HG02571 (cell line): Measurements from ENCODE around the gene ANGEL1.

Experiments
- ATAC-seq: cut with Tn5 transposase; IDR thresholded peaks from one replicate; pipeline ENCODE4 v1.9.1; 2021; ENCODE audit warnings: mild to moderate bottlenecking, moderate library complexity; ENCODE audit not compliant: unreplicated experiment

Gene ANGEL1

GRCh38 chr14:76812422-76813383, at the start of gene ANGEL1:
TSS of gene ANGEL1 (minus strand) at chr14:76812882. CDS start at chr14:76812827, 55 bp downstream.
- ATAC-seq = peak; percentile 84

DNA sequence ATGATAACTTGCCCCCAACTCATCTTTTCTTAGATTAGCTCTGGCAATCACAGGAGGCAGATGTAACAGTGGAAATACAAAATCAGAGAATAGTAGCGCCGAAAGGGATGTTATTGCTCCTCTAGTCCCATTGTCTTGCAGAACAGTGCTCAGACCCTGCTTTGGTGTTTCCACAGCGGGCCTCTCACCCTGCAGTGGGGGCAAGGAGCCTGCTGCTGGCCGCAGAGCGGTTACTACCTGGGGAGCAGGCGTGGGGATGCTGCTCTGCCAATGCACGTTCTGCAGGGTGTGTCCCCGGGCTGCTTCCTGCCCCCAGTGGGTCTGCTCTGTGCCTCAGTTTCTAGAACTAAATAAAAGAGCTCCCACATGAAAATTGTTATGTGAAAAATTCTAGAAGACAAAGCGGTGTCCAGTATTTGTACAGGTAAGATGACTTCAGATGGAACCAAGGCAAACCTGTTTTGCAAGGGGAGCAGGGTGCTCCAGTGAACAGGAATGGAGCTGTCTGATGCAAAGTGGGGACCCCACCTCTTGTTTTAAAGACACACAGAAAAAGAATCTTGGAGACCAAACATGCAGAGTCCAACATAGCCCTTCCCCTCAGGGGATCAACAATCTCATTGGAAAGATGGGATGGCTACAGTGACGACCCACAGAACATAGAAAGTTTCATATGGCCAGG, 49.0 kb upstream of the ANGEL1 start:
- ATAC-seq = no peak

GRCh38 chr14:76856769-76857168, 44.1 kb upstream of the ANGEL1 start:
- no peak for ATAC-seq

DNA sequence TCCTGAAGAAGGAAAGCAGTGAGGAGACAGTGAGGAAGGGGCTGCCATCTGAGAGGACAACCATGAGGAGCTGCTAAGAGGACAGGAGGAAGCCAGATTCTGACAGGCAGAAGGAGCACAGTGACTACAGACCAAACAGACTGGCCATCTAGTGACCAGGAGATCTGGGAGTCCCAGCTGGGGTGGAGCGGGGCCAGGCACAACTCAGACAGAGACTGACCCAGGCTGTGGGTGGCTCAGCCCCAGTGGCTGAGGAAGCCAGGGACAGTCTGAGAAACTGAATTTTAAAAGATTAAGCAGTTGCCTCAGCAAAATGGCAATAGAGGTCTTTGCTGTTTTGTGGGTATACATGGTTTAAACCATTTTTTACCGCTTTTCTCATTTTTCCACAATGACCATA, 42.4 kb upstream of the ANGEL1 start:
- no peak for ATAC-seq

DNA sequence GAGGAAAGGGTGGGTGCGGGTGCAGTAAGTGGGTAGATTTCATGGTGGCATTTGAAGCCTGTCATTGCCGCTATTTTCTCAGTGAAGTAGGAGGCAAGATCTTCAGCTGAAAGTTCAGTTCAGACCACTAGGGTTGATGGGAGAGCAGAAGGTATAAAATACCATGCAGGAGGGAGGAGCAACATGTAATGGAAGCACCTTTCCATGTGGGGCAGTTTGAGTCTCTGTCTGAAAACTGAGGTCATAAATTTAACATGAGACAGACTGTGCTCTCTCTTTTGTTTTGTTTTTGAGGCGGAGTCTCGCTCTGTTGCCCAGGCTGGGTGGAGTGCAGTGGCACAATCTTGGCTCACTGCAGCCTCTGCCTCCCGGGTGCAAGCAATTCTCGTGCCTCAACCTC, 36.2 kb upstream of the ANGEL1 start:
- no peak for ATAC-seq

DNA sequence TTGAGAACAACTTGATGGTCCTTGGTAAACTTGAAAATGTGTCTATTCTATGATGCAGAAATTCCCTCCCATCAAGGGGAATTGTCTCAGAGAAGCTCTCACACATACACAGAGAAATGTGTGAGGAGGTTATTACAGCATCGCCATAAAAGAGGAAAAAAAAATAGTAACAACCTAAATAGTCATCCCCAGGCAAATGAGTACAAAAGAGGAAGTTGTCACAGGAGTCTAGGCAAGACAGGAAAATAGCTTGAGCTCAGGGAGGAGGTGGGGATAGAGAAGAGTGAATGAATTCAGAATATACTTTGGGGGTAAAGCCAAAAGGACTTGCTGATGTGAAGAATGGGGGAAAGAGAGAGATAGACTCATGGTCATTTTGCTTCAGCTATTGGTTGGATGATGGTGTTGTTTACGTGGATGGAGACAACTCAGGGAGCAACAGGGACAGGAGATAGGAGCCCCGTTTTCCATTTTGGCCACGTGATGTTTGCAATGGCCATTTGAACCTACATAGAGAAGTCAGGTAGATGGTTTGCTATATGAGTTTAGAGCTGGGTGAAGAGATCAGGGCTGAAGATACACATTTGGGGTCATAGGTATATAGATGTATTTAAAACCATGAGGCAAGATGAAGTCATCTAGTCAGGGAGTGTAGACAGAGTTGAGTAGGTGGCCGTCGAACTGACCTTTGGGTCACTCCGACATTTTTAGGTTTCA, 33.8 kb upstream of the ANGEL1 start:
- no peak for ATAC-seq

DNA sequence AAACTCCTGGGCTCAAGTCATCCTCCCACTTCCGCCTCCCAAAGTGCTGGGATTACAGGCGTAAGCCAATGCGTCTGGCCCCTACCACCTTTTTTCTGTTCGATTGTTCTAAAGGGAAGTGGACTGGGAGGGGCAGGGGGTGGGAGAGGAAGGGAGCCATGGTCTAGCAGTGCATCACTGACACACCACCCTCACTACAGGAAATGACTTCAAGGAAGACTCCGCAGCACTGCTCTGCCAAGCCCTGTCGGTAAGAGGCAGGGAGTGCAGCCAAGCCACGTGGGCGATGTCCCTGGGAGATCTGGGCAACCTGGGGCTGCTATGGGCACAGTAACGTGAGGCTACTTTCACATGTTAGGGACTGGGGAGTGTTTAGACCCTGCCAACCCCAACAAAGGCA, 31.5 kb upstream of the ANGEL1 start:
- ATAC-seq = no peak

DNA sequence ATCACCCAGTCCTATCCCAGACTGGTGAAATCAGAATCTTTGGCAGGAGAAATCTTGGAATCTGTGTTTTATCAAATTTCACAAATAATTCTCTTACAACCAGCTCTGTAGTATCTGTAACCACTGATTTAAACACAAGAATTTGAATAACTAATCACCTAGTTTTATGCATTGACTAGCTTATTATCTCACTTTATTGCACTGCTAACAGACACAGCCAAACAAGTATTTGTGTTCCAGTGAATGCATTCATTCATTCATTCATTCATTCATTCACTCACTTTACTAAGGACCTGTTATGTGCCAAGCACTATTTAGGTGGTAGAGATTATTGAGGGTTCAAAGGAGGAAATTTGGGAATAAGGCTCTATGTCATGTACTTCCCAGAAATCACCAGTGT, 29.7 kb upstream of the ANGEL1 start:
- ATAC-seq = no peak

DNA sequence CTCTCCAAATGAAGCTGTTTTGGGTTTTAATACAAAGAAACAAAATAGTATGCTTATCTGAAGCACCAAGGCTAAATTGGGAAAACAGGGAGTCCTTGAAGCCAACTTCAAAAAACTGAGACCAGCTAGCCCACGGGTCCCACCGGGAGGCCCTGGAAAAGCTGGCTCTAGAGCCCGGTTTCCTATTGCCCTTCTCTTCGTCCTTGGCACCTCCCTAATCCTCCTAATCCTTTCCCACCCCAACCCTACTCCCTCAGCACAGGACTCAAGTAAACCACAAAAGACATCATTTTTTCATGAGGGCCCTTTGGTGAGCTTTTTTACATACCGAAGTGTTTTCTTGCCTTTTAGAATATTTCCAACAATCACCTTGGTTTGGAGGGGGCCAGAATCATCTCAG, 24.8 kb upstream of the ANGEL1 start:
- no peak for ATAC-seq

GRCh38 chr14:76836029-76836630, 23.4 kb upstream of the ANGEL1 start:
- ATAC-seq = no peak

DNA sequence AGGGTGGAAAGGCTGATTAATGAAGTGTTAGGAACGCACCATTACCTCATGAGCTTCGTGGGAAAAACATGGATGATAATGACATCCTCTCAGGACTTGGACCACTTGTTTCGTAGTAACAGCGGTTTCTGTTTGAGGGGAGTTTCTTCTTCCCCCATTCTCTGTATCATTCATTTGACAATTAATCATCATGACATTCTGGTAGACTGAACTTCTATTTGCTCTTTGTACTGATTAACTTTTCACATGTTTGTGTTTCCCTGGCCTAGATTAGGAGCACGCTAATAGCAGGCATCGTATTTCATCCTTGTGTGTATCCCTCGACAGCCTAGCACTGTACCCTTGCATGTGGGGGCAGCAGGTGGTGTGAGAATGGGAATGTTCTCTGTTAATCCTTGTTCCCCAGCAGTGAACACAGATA, 21.6 kb upstream of the ANGEL1 start:
- ATAC-seq = no peak

- no peak for ATAC-seq
These were observed 20.3 kb upstream of the ANGEL1 start for GRCh38 chr14:76833011-76833410.

DNA sequence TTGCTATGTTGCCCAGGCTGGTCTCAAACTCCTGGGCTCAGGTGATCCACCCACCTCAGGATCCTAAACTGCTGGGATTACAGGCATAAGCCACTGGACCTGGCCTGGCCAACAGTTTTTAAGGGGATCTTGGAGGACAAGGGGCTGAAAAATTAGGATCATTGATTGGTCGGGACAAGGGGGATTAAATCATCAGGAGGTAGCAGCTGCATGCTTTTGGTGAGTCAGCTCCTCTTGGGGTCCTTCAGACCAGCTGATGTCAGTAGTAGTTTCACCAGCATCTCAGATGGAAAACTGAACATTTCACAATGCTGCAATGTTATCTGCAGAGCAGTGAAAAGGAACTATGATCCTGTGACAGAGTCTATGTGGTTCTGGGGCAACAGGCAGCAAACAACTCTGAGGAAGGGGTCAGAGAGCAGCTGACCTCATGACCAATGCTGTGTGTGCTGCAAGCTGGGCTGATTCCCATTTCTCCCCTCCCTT, 19.9 kb upstream of the ANGEL1 start:
- ATAC-seq = no peak

GRCh38 chr14:76830556-76830955, 17.9 kb upstream of the ANGEL1 start:
- ATAC-seq = no peak

DNA sequence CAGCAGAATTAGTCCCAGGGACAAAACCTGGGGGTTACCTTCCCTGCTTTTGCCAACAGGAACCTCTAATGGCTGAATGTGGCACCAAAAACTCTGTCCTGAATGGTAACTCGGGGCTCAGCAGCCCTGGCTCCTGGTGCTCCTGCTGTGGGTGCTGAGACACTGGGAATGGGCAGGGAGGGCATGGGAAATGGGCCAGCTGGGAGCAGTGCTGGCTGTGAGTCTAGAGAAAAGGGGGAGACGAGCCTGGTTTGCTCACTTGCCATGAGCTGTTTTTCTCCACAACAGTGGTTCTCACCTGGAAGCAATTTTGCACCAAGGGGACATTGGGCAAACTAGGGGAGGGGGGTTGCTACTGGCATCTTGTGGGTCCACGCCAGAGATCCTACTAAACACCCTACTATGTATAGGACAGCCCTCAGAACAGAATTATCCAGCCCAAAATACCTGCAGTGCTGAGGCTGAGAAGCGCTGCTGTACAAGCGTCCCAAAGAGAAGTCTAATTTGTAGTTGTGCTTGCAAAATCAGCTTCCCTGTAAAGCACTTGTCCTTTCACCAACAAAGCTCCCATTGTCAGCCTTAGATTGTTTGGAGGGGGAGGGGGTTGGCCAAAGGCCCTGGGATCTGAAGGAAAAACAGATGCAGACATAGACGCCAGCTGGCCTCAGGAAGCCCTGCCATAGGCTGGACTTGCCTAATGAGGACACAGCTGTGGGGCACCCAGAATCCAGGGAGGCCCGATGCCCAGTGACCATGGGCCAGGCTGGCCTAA, 17.2 kb upstream of the ANGEL1 start:
- ATAC-seq = no peak

DNA sequence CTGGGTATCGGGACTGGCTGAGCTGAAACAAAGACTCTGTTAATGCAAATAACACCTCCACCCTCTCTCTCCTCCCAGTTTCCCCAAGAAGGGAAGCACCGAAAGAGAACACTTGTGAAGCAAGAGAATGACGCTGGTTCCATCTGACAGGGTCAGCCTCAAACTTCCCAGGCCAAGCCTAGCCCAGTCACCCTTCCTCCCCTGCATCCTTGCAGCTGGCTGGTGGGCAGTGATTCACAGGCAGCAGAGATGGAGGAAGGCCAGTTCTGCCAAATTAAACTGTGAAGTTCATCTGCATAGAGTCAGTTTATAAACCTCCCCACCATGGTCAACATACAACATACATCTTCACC, 16.3 kb upstream of the ANGEL1 start:
- no peak for ATAC-seq

- ATAC-seq = no peak
These were observed 15.8 kb upstream of the ANGEL1 start for GRCh38 chr14:76828339-76829012.

GRCh38 chr14:76827696-76828296, 15.1 kb upstream of the ANGEL1 start:
- ATAC-seq = no peak

DNA sequence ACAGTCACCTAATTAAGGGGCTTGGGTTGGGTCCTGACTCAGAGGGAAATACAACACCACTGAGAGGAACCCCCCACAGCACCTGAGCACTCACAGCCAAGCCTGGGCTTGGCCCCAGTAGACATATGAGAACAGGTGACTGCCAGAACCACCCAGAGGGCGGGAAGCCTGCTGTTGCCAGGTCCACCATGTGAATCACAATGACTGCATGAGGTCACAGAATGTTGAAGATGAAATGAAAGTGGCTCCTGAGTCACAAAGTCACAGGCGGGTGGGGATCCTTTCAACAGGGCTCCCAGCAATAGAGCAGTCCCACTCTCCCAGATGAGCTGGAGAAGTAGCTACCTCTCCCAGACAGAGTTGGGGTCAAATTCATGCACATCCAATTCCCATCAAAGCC, 13.4 kb upstream of the ANGEL1 start, which contains the start of gene LRRC74A:
TSS of gene LRRC74A (plus strand) at position 287 of the 400 bp plus-strand sequence. CDS start 290 bp downstream, outside the sequence.
- no peak for ATAC-seq
